Measurements from ENCODE around the gene ADD2. TPM values are rescaled to one million over a fixed set of nuclear protein-coding genes. Genes with fewer than 3 reads are reported as not detected.

Gene ADD2
- total RNA-seq, 8 experiments from 2014 or later, result 0.49 to 66.9 (median 44.5) TPM

- no peak overlapping the region for H3K27ac ChIP-seq
- H3K4me3 ChIP-seq, result no peak overlapping the region
- no peak for ATAC-seq (replicated peaks in 6 of 8)
- H3K4me1 ChIP-seq (replicated peaks in 1 of 2), result peaks cover 27 to 32% of the 10 kb centered on the region in 2 donors
- in situ Hi-C loops (cut with MboI; ENCODE audit: low pct_unique_long_range_greater_than_20kb in 2 of 9, low sequenced_read_pairs in 9 of 9, unreplicated experiment in 9 of 9), result no loop called here
- 68 to 100% methylated on average over 1 to 3 of the region's 7 CpGs; no CpG with 5 or more reads in 8 of the 10 experiments for WGBS, 10 experiments
These were observed 43.6 kb downstream of the ADD2 start for GRCh38 chr2:70724366-70724765.

DNA sequence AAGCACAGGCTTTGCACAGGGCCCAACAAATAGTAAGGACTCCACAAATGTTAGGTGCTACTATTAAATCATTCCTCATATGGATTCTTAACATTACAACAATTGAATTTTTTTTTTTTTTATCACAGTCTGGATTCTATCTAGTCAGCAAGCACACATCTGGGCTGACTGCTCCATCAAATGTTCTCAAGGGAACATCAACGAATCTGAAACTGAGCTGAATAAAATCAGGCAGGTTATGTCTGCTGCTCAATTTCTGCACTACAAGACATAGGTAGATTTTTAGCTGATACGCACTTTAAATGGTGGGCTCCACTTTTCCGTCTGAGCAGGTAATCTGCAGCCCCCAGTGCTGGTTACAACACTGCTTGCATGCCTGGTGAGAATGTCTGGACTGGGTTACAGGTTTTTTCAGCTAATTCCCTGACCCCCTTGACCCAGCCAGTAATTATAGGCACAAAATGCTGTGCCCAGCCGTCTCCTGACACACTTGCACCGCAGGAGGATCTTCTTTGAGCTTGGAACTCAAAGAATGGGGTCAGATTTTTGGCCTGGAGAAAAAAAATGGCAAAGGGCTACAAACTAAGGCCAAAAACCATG lies 44.6 kb downstream of the ADD2 start:
- ATAC-seq (replicated peaks in 6 of 8), result no peak
- Histone ChIP-seq H3K4me3 (no peak overlapping the region), H3K27ac (no peak overlapping the region), H3K4me1 (replicated peaks in 1 of 2) (peaks cover 21 to 26% of the 10 kb centered on the region in 2 donors)
- in situ Hi-C loops (cut with MboI; ENCODE audit: low pct_unique_long_range_greater_than_20kb in 2 of 9, low sequenced_read_pairs in 9 of 9, unreplicated experiment in 9 of 9), result no loop called here
- 0 to 83% (median 61%) methylated on average over 1 to 4 of the region's 5 CpGs; no CpG with 5 or more reads in 2 of the 10 experiments for WGBS, 10 experiments

DNA sequence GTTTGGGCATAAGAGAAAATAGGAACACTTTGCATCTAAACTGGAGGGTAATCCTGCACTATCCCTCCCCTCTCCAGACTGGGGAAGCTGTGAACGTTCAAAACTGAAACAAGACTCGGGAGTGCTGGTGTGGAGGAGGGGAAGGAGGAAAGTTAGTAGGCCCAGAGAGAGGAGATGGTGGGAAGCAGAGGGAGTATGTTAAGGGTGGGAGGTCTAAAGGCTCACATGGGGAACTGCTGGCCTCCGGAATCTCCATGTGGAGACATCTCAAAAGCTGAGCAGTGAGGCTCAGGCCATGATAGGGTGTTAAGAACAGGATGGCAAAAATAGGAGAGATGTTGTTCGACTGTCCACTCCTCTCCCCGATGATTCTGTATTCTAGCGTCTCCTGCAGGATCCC lies 47.9 kb downstream of the ADD2 start:
- no peak overlapping the region for H3K27ac ChIP-seq
- in situ Hi-C loops (cut with MboI; ENCODE audit: low pct_unique_long_range_greater_than_20kb in 2 of 9, low sequenced_read_pairs in 9 of 9, unreplicated experiment in 9 of 9), result no loop called here

GRCh38 chr2:70719231-70719630 lies 48.8 kb downstream of the ADD2 start:
- in situ Hi-C loops (cut with MboI; ENCODE audit: low pct_unique_long_range_greater_than_20kb in 2 of 9, low sequenced_read_pairs in 9 of 9, unreplicated experiment in 9 of 9), result no loop called here
- Histone ChIP-seq H3K4me1 (replicated peaks in 1 of 2) (peaks cover 34 to 40% of the 10 kb centered on the region in 2 donors), H3K27ac (no peak overlapping the region), H3K4me3 (no peak overlapping the region)
- WGBS, 10 experiments, result 67% methylated on average over 3 of the region's 3 CpGs; no CpG with 5 or more reads in 9 of the 10 experiments
- ATAC-seq (replicated peaks in 6 of 8), result no peak

More for the DNA sequence above, 47.9 kb downstream of the ADD2 start:
- Histone ChIP-seq H3K4me3 (no peak overlapping the region), H3K4me1 (replicated peaks in 1 of 2) (peaks cover 27 to 31% of the 10 kb centered on the region in 2 donors)
- no peak for ATAC-seq (replicated peaks in 6 of 8)
- 10 to 100% (median 79%) methylated on average over 1 to 6 of the region's 6 CpGs; no CpG with 5 or more reads in 2 of the 10 experiments for WGBS, 10 experiments

DNA sequence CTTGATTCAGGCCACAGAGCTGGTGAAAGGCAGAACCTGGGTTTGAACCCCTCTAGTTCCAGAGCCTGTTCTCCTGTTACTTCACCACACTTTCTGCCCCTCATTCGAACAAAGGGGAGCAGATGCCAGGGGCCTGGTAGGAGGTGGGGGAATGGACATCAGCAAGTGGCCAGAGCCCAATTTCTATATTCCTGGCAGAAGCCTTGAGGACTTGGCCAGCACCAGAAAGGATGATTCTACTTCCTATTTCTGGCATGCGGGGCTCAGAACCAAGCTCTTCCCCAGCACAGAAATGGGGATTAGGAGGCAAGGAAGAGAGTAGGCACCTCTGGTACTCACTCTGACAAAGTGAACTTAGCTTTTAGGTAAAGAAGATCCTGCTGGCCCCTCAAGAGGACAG lies 49.3 kb downstream of the ADD2 start:
- in situ Hi-C loops (cut with MboI; ENCODE audit: low pct_unique_long_range_greater_than_20kb in 2 of 9, low sequenced_read_pairs in 9 of 9, unreplicated experiment in 9 of 9), result no loop called here
- Histone ChIP-seq H3K4me3 (no peak overlapping the region), H3K27ac (no peak overlapping the region), H3K4me1 (replicated peaks in 1 of 2) (peaks cover 33 to 37% of the 10 kb centered on the region in 2 donors)
- no peak for ATAC-seq (replicated peaks in 6 of 8)
- 100% methylated on average over 1 of the region's 2 CpGs; no CpG with 5 or more reads in 8 of the 10 experiments for WGBS, 10 experiments

- in situ Hi-C loops (cut with MboI; ENCODE audit: low pct_unique_long_range_greater_than_20kb in 2 of 9, low sequenced_read_pairs in 9 of 9, unreplicated experiment in 9 of 9), result no loop called here
- 0 to 100% (median 15%) methylated on average over 1 to 2 of the region's 2 CpGs; no CpG with 5 or more reads in 4 of the 10 experiments for WGBS, 10 experiments
These were observed 49.8 kb downstream of the ADD2 start for GRCh38 chr2:70718241-70718640.

DNA sequence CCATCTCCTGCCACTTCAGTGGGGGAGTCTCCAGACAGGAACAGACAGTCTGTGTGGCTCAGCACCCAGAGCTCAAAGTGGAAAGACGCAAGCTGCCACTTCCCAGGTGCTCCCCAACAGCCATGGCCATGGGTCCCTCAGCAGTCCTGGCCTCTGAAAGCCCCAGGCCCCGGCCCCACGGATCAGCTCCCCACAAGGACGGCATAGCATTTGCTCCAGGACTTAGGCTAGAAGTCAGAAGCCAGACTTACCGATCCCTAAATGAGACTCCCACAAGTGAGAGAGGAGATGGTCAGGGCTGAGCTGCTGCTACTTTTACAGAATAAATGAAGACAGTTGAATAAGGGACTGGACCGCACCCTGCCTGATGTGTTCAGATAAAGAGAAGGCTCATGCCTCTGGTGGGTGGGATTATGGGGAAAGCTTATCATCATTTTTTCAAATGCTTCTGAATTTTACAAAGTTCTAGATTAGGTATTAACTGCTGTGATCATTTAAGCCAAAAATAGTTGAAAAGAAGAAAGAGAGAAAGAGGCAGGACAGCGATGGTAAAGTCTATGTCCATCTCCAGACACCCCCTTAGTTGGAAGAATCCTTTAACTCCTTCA lies 50.5 kb downstream of the ADD2 start:
- ATAC-seq (replicated peaks in 6 of 8), result peak in 2 of 8 experiments; percentile 20 to 71
- H3K4me1 ChIP-seq (replicated peaks in 1 of 2), result peaks cover 25 to 30% of the 10 kb centered on the region in 2 donors
- WGBS, 10 experiments, result 40 to 100% (median 87%) methylated on average over 1 to 4 of the region's 7 CpGs; no CpG with 5 or more reads in 2 of the 10 experiments
- in situ Hi-C loops (cut with MboI; ENCODE audit: low pct_unique_long_range_greater_than_20kb in 2 of 9, low sequenced_read_pairs in 9 of 9, unreplicated experiment in 9 of 9), result no loop called here
- H3K27ac ChIP-seq, result no peak overlapping the region
- no peak overlapping the region for H3K4me3 ChIP-seq

More at GRCh38 chr2:70718241-70718640, 49.8 kb downstream of the ADD2 start:
- Histone ChIP-seq H3K27ac (no peak overlapping the region), H3K4me1 (replicated peaks in 1 of 2) (peaks cover 28 to 32% of the 10 kb centered on the region in 2 donors), H3K4me3 (no peak overlapping the region)
- ATAC-seq (replicated peaks in 6 of 8), result peak in 3 of 8 experiments; percentile 60 to 93 (median 61)

DNA sequence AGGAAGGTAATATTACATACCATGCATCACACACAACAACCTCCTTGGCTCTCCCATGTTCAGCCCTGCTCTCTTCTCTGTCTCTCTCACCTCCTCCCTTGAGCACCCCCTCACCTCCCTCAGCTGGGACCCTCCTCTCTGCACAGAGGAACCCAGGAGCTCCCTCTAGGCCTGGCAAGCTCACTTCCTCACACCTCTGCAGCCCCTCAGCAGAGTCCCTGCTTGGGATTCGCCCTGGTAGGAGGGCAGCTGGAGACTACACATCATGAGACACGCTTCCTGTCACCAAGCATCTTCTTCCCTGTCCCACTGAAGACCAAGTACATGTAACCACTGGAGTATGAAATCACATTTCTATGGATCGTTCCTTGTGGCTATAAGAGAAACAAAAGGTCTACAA lies 51.0 kb downstream of the ADD2 start:
- no peak overlapping the region for H3K27ac ChIP-seq
- WGBS, 10 experiments, result 94 to 100% methylated on average over 1 to 3 of the region's 3 CpGs; no CpG with 5 or more reads in 8 of the 10 experiments
- ATAC-seq (replicated peaks in 6 of 8), result peak in 4 of 8 experiments; percentile 5 to 36 (median 20)

DNA sequence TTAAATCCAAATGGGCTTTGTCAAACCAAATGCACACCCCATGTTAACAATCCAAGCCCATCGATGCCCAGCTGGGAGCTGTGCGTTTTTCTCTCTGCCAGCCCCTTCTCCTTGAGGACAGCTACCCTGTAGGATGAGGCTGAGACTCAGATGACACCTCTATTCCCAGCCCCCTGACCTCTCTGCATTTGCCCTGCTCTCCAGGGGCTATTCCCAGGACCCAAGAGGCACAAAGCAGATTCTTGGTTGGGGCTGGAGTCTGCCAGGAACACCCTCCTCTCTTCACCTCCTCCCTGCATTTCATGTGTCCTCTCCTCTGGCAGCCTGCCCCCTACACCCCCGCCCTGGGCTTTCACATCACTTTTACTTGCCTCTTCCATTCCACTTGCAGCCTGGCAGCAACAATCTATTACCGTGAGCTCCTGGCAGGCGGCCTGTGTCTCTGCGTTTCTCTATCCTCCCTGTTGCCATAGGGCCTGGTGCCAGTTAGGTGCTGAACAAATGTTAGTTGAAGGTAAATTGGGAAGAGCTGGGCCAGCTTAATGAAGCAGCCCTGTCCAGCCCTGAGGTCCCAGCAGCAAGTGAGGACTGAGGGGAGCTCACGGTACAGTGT lies 51.8 kb downstream of the ADD2 start:
- peaks cover 25 to 30% of the 10 kb centered on the region in 2 donors for H3K4me1 ChIP-seq (replicated peaks in 1 of 2)
- ATAC-seq (replicated peaks in 6 of 8), result peak in 6 of 8 experiments; percentile 34 to 88 (median 62)
- in situ Hi-C loops (cut with MboI; ENCODE audit: low pct_unique_long_range_greater_than_20kb in 2 of 9, low sequenced_read_pairs in 9 of 9, unreplicated experiment in 9 of 9), result no loop called here
- no peak overlapping the region for H3K27ac ChIP-seq
- 33 to 81% (median 72%) methylated on average over 1 to 7 of the region's 7 CpGs; no CpG with 5 or more reads in 5 of the 10 experiments for WGBS, 10 experiments
- no peak overlapping the region for H3K4me3 ChIP-seq

More for the DNA sequence above, 51.0 kb downstream of the ADD2 start:
- in situ Hi-C loops (cut with MboI; ENCODE audit: low pct_unique_long_range_greater_than_20kb in 2 of 9, low sequenced_read_pairs in 9 of 9, unreplicated experiment in 9 of 9), result no loop called here
- Histone ChIP-seq H3K4me1 (replicated peaks in 1 of 2) (peaks cover 25 to 30% of the 10 kb centered on the region in 2 donors), H3K4me3 (no peak overlapping the region)

- H3K27ac ChIP-seq, result no peak overlapping the region
- no peak overlapping the region for H3K4me3 ChIP-seq
- ATAC-seq (replicated peaks in 6 of 8), result peak in 4 of 8 experiments; percentile 21 to 47 (median 40)
- in situ Hi-C loops (cut with MboI; ENCODE audit: low pct_unique_long_range_greater_than_20kb in 2 of 9, low sequenced_read_pairs in 9 of 9, unreplicated experiment in 9 of 9), result no loop called here
- H3K4me1 ChIP-seq (replicated peaks in 1 of 2), result peaks cover 25 to 30% of the 10 kb centered on the region in 2 donors
- 30 to 100% (median 50%) methylated on average over 1 to 2 of the region's 7 CpGs; no CpG with 5 or more reads in 5 of the 10 experiments for WGBS, 10 experiments
These were observed 52.7 kb downstream of the ADD2 start for GRCh38 chr2:70715071-70715985.

- Histone ChIP-seq H3K4me1 (replicated peaks in 1 of 2) (peaks cover 25 to 30% of the 10 kb centered on the region in 2 donors), H3K27ac (no peak overlapping the region), H3K4me3 (no peak overlapping the region)
- in situ Hi-C loops (cut with MboI; ENCODE audit: low pct_unique_long_range_greater_than_20kb in 2 of 9, low sequenced_read_pairs in 9 of 9, unreplicated experiment in 9 of 9), result no loop called here
- no peak for ATAC-seq (replicated peaks in 6 of 8)
- 82 to 100% (median 100%) methylated on average over 1 to 4 of the region's 5 CpGs; no CpG with 5 or more reads in 5 of the 10 experiments for WGBS, 10 experiments
These were observed 53.7 kb downstream of the ADD2 start for GRCh38 chr2:70714141-70714905.

GRCh38 chr2:70712916-70713315 lies 55.1 kb downstream of the ADD2 start:
- 63 to 100% (median 100%) methylated on average over 1 to 4 of the region's 5 CpGs; no CpG with 5 or more reads in 1 of the 10 experiments for WGBS, 10 experiments
- in situ Hi-C loops (cut with MboI; ENCODE audit: low pct_unique_long_range_greater_than_20kb in 2 of 9, low sequenced_read_pairs in 9 of 9, unreplicated experiment in 9 of 9), result no loop called here
- no peak for ATAC-seq (replicated peaks in 6 of 8)
- H3K4me3 ChIP-seq, result no peak overlapping the region
- no peak overlapping the region for H3K27ac ChIP-seq
- H3K4me1 ChIP-seq (replicated peaks in 1 of 2), result peaks cover 25 to 30% of the 10 kb centered on the region in 2 donors
